Measurements from ENCODE around the gene LTB4R. TPM values are rescaled to one million over a fixed set of nuclear protein-coding genes. Genes with fewer than 3 reads are reported as not detected.

The LTB4R gene
- total and polyA plus RNA-seq, 4 donors = 0.86 to 5.0 (median 2.5) TPM

GRCh38 chr14:24329073-24329663 is 17.9 kb downstream of the LTB4R start:
- peaks cover 7 to 29% (median 16%) of the 10 kb centered on the region in 4 donors for H3K4me1 ChIP-seq (ENCODE audit: control insufficient read depth in 4 of 4, insufficient read depth in 4 of 4, low read length in 3 of 4)
- 90% methylated on average over 12 of the region's 12 CpGs for WGBS
- TF ChIP-seq FOXA2 (IDR thresholded peaks at IDR 0.05) (no peak), NR2F2 (IDR thresholded peaks at IDR 0.05) (no peak), REST (IDR thresholded peaks at IDR 0.05) (no peak)
- TF ChIP-seq, protein P1, sequence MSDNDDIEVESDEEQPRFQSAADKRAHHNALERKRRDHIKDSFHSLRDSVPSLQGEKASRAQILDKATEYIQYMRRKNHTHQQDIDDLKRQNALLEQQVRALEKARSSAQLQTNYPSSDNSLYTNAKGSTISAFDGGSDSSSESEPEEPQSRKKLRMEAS (IDR thresholded peaks at IDR 0.05) = no peak

GRCh38 chr14:24329736-24330135 is 18.4 kb downstream of the LTB4R start:
- no peaks in the 10 kb centered on the region for H3K9me3 ChIP-seq (ENCODE audit: control insufficient read depth in 4 of 4, low read length in 3 of 4)
- peaks cover 9 to 35% (median 20%) of the 10 kb centered on the region in 4 donors for H3K4me1 ChIP-seq (ENCODE audit: control insufficient read depth in 4 of 4, insufficient read depth in 4 of 4, low read length in 3 of 4)
- TF ChIP-seq HNF4G (IDR thresholded peaks at IDR 0.05) = no peak
- TF ChIP-seq EGR1 (IDR thresholded peaks at IDR 0.05; ENCODE audit: low read depth in 2 of 2) = no peak
- no peak for TF ChIP-seq TAF1 (conservative IDR thresholded peaks at IDR 0.05)
- no peak for TF ChIP-seq FOXA2 (IDR thresholded peaks at IDR 0.05)
- no peak for TF ChIP-seq YY1 (IDR thresholded peaks at IDR 0.05)
- TF ChIP-seq FOXA1 (IDR thresholded peaks at IDR 0.05) = no peak
- no peak for TF ChIP-seq RAD21 (IDR thresholded peaks at IDR 0.05)
- TF ChIP-seq, protein P2, sequence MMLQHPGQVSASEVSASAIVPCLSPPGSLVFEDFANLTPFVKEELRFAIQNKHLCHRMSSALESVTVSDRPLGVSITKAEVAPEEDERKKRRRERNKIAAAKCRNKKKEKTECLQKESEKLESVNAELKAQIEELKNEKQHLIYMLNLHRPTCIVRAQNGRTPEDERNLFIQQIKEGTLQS (IDR thresholded peaks at IDR 0.05) = no peak
- TF ChIP-seq NR2F2 (IDR thresholded peaks at IDR 0.05) = no peak
- TF ChIP-seq, protein P1 (IDR thresholded peaks at IDR 0.05) = no peak
- no peak for TF ChIP-seq GABPA (IDR thresholded peaks at IDR 0.05 in 1 of 2, conservative IDR thresholded peaks at IDR 0.05 in 1 of 2)
- TF ChIP-seq, protein P3, sequence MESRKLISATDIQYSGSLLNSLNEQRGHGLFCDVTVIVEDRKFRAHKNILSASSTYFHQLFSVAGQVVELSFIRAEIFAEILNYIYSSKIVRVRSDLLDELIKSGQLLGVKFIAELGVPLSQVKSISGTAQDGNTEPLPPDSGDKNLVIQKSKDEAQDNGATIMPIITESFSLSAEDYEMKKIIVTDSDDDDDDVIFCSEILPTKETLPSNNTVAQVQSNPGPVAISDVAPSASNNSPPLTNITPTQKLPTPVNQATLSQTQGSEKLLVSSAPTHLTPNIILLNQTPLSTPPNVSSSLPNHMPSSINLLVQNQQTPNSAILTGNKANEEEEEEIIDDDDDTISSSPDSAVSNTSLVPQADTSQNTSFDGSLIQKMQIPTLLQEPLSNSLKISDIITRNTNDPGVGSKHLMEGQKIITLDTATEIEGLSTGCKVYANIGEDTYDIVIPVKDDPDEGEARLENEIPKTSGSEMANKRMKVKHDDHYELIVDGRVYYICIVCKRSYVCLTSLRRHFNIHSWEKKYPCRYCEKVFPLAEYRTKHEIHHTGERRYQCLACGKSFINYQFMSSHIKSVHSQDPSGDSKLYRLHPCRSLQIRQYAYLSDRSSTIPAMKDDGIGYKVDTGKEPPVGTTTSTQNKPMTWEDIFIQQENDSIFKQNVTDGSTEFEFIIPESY (IDR thresholded peaks at IDR 0.05) = no peak
- TF ChIP-seq JUND (IDR thresholded peaks at IDR 0.05) = no peak
- TF ChIP-seq RXRA (IDR thresholded peaks at IDR 0.05) = no peak
- no peak for TF ChIP-seq HNF4A (conservative IDR thresholded peaks at IDR 0.05)
- TF ChIP-seq, protein P4, sequence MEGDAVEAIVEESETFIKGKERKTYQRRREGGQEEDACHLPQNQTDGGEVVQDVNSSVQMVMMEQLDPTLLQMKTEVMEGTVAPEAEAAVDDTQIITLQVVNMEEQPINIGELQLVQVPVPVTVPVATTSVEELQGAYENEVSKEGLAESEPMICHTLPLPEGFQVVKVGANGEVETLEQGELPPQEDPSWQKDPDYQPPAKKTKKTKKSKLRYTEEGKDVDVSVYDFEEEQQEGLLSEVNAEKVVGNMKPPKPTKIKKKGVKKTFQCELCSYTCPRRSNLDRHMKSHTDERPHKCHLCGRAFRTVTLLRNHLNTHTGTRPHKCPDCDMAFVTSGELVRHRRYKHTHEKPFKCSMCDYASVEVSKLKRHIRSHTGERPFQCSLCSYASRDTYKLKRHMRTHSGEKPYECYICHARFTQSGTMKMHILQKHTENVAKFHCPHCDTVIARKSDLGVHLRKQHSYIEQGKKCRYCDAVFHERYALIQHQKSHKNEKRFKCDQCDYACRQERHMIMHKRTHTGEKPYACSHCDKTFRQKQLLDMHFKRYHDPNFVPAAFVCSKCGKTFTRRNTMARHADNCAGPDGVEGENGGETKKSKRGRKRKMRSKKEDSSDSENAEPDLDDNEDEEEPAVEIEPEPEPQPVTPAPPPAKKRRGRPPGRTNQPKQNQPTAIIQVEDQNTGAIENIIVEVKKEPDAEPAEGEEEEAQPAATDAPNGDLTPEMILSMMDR (IDR thresholded peaks at IDR 0.05; ENCODE audit: low read depth, low read length, missing input control) = no peak
- TF ChIP-seq REST (IDR thresholded peaks at IDR 0.05) = no peak
- TF ChIP-seq SP1 (IDR thresholded peaks at IDR 0.05) = no peak
- H3K9ac ChIP-seq (ENCODE audit: low read depth in 1 of 2, low read length in 2 of 2) = no peak overlapping the region
- 84% methylated on average over 9 of the region's 9 CpGs for WGBS
- H3K4me3 ChIP-seq (ENCODE audit: low read depth in 1 of 3, low read length in 3 of 3) = no peak overlapping the region
- H3K27ac ChIP-seq (ENCODE audit: low read depth in 1 of 2, low read length in 2 of 2) = no peak overlapping the region
- DNase-seq (ENCODE audit: low spot score) = no peak
- no peaks in the 10 kb centered on the region for H3K27me3 ChIP-seq (ENCODE audit: control insufficient read depth in 4 of 4, insufficient read depth in 4 of 4, low read length in 3 of 4)
- H3K36me3 ChIP-seq (ENCODE audit: control insufficient read depth in 4 of 4, insufficient read depth in 3 of 4, low read depth in 1 of 4, low read length in 3 of 4) = no peaks in the 10 kb centered on the region

More at GRCh38 chr14:24329073-24329663, 17.9 kb downstream of the LTB4R start:
- no peaks in the 10 kb centered on the region for H3K36me3 ChIP-seq (ENCODE audit: control insufficient read depth in 4 of 4, insufficient read depth in 3 of 4, low read depth in 1 of 4, low read length in 3 of 4)
- H3K27me3 ChIP-seq (ENCODE audit: control insufficient read depth in 4 of 4, insufficient read depth in 4 of 4, low read length in 3 of 4) = no peaks in the 10 kb centered on the region
- H3K27ac ChIP-seq (ENCODE audit: low read depth in 1 of 2, low read length in 2 of 2) = no peak overlapping the region
- no peaks in the 10 kb centered on the region for H3K9me3 ChIP-seq (ENCODE audit: control insufficient read depth in 4 of 4, low read length in 3 of 4)
- no peak for DNase-seq (ENCODE audit: low spot score)
- H3K9ac ChIP-seq (ENCODE audit: low read depth in 1 of 2, low read length in 2 of 2) = no peak overlapping the region
- H3K4me3 ChIP-seq (ENCODE audit: low read depth in 1 of 3, low read length in 3 of 3) = no peak overlapping the region
